Neuronal stem cell (in vitro differentiated cells): ENCODE data around the gene CLEC16A.

ENCODE experiments used
- DNase-seq: peaks from one replicate; pipeline ENCODE4 v3.0.0-alpha.2; 2013; ENCODE audit warnings: low spot score
- H2AFZ ChIP-seq: one replicate; pipeline ENCODE4 v1.6.1; 2013; ENCODE audit warnings: mild to moderate bottlenecking, low read length, inconsistent platforms
- H2AK5ac ChIP-seq: 2 replicates; pipeline ENCODE4 v1.6.1; 2013; ENCODE audit warnings: low read depth, mild to moderate bottlenecking, inconsistent platforms, low read length, moderate library complexity, mixed read lengths
- H2BK120ac ChIP-seq: 2 replicates; pipeline ENCODE4 v1.6.1; 2013; ENCODE audit warnings: low read depth, mild to moderate bottlenecking, inconsistent platforms, low read length, moderate library complexity, mixed read lengths
- H2BK12ac ChIP-seq: one replicate; pipeline ENCODE4 v1.6.1; 2013; ENCODE audit warnings: low read length, inconsistent platforms
- H2BK15ac ChIP-seq: 2 replicates; pipeline ENCODE4 v1.6.1; 2013; ENCODE audit warnings: mild to moderate bottlenecking, low read length, inconsistent platforms, mixed read lengths
- H2BK5ac ChIP-seq: one replicate; pipeline ENCODE4 v1.6.1; 2013; ENCODE audit warnings: inconsistent platforms, mild to moderate bottlenecking, low read length, moderate library complexity
- H3K14ac ChIP-seq: one replicate; pipeline ENCODE4 v1.6.1; 2013; ENCODE audit warnings: low read length, inconsistent platforms
- H3K18ac ChIP-seq: 2 replicates; pipeline ENCODE4 v1.6.1; 2013; ENCODE audit warnings: low read length, inconsistent platforms
- H3K23ac ChIP-seq: 2 replicates; pipeline ENCODE4 v1.6.1; 2013; ENCODE audit warnings: low read depth, mild to moderate bottlenecking, mixed read lengths, low read length, inconsistent platforms; ENCODE audit not compliant: poor library complexity
- H3K27ac ChIP-seq: replicated peaks from 3 replicates; pipeline ENCODE4 v1.5.1; 2013; ENCODE audit warnings: low read length, inconsistent platforms
- H3K27me3 ChIP-seq, 3 experiments: 2 replicates each; pipeline ENCODE4 v1.6.1; 2013; ENCODE audit warnings: low read length in 3 of 3, mild to moderate bottlenecking in 2 of 3, inconsistent platforms in 1 of 3, low read depth in 1 of 3, mixed read lengths in 1 of 3, moderate library complexity in 1 of 3; ENCODE audit not compliant: control insufficient read depth in 3 of 3, insufficient read depth in 3 of 3
- H3K36me3 ChIP-seq, 2 donors: replicated peaks in 1 of 2; 2 replicates each; pipeline ENCODE4 v1.6.1; 2013; ENCODE audit warnings: low read length in 2 of 2; ENCODE audit not compliant: control insufficient read depth in 2 of 2, insufficient read depth in 2 of 2
- H3K4ac ChIP-seq: 2 replicates; pipeline ENCODE4 v1.6.1; 2013; ENCODE audit warnings: inconsistent platforms, mild to moderate bottlenecking, low read length, moderate library complexity
- H3K4me1 ChIP-seq, 2 donors: 1 replicate in 1 of 2; 2 replicates in 1 of 2; pipeline ENCODE4 v1.6.1; 2013; ENCODE audit warnings: low read length in 2 of 2, low read depth in 1 of 2; ENCODE audit not compliant: control insufficient read depth in 2 of 2, insufficient read depth in 1 of 2
- H3K4me2 ChIP-seq: one replicate; pipeline ENCODE4 v1.6.1; 2013; ENCODE audit warnings: mild to moderate bottlenecking, low read length, inconsistent platforms; ENCODE audit not compliant: insufficient read depth, poor library complexity, severe bottlenecking
- H3K4me3 ChIP-seq, 2 donors: 2 replicates each; pipeline ENCODE4 v1.5.1; 2013; ENCODE audit warnings: low read length in 2 of 2, mild to moderate bottlenecking in 2 of 2, inconsistent platforms in 1 of 2, moderate library complexity in 1 of 2
- H3K79me1 ChIP-seq: one replicate; pipeline ENCODE4 v1.6.1; 2013; ENCODE audit warnings: low read depth, mild to moderate bottlenecking, inconsistent platforms, low read length, moderate library complexity
- H3K9ac ChIP-seq: one replicate; pipeline ENCODE4 v1.6.1; 2013; ENCODE audit warnings: mild to moderate bottlenecking, low read depth, low read length, inconsistent platforms; ENCODE audit not compliant: poor library complexity
- H3K9me3 ChIP-seq, 2 donors: replicated peaks in 1 of 2; 2 replicates each; pipeline versions ENCODE3 to v1.6.1; 2013; ENCODE audit warnings: low read length in 2 of 2, mild to moderate bottlenecking in 2 of 2, inconsistent platforms in 1 of 2, low read depth in 1 of 2, mixed read lengths in 1 of 2, moderate library complexity in 1 of 2; ENCODE audit not compliant: control insufficient read depth in 2 of 2, insufficient read depth in 1 of 2
- H4K8ac ChIP-seq: one replicate; pipeline ENCODE4 v1.6.1; 2013; ENCODE audit warnings: low read depth, mild to moderate bottlenecking, inconsistent platforms, low read length, moderate library complexity
- H4K91ac ChIP-seq: one replicate; pipeline ENCODE4 v1.6.1; 2013; ENCODE audit warnings: low read length, low read depth, mild to moderate bottlenecking, inconsistent platforms; ENCODE audit not compliant: poor library complexity
- WGBS, 2 donors: extraction: QIAGEN DNeasy Blood & Tissue Kit; methylation state at CpG; one replicate each; pipeline ENCODE4 v1.1.7; 2013; ENCODE audit warnings: missing lambda C conversion rate in 2 of 2, mixed read lengths in 1 of 2; ENCODE audit not compliant: insufficient read length in 2 of 2, insufficient replicate concordance in 1 of 2; ENCODE audit errors: extremely low coverage in 2 of 2; 5-methylcytosine and 5-hydroxymethylcytosine counted together

Gene CLEC16A

GRCh38 chr16:11190588-11191560 is 246.5 kb downstream of the CLEC16A start:
- no peaks in the 10 kb centered on the region for H3K36me3 ChIP-seq
- no peak overlapping the region for H3K4me3 ChIP-seq
- peaks cover 0 to 2% of the 10 kb centered on the region in 2 donors for H3K9me3 ChIP-seq
- no peak overlapping the region for H2BK15ac ChIP-seq
- H2AK5ac ChIP-seq, result peak overlapping the region; percentile 7
- no peaks in the 10 kb centered on the region for H3K27me3 ChIP-seq
- WGBS, 2 donors, result no CpG with 5 or more reads among the region's 15 CpGs
- no peak overlapping the region for H3K4me2 ChIP-seq
- no peak overlapping the region for H2AFZ ChIP-seq
- no peak overlapping the region for H3K14ac ChIP-seq
- H3K27ac ChIP-seq, result no peak overlapping the region
- no peak overlapping the region for H3K23ac ChIP-seq
- peak overlapping the region; percentile 35 for H2BK120ac ChIP-seq
- no peaks in the 10 kb centered on the region for H3K79me1 ChIP-seq
- DNase-seq, result no peak
- no peaks in the 10 kb centered on the region for H3K4me1 ChIP-seq
- no peak overlapping the region for H3K4ac ChIP-seq
- H4K91ac ChIP-seq, result no peak overlapping the region
- H3K18ac ChIP-seq, result peak overlapping the region; percentile 2
- no peak overlapping the region for H2BK5ac ChIP-seq
- H4K8ac ChIP-seq, result no peak overlapping the region
- H3K9ac ChIP-seq, result no peak overlapping the region
- H2BK12ac ChIP-seq, result no peak overlapping the region

DNA sequence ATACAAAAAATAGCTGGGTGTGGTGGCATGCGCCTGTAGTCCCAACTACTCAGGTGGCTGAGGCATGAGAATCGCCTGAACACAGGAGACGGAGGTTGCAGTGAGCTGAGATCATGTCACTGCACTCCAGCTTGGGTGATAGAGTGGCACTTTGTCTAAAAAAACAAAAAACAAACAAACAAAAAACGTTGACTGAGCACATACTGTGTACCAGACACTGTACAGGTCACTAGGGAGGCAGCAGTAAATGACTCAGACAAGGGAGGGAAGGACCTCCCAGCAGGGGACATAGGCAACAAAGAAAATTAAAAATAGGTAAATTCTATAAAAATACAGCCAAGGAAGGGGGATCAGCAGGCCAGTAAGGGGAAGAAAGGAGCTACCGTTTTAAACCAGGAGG is 247.3 kb downstream of the CLEC16A start:
- no peak overlapping the region for H3K4ac ChIP-seq
- H2BK120ac ChIP-seq, result no peak overlapping the region
- H2BK12ac ChIP-seq, result no peak overlapping the region
- H2AFZ ChIP-seq, result no peak overlapping the region
- H3K4me1 ChIP-seq, result no peaks in the 10 kb centered on the region
- H3K14ac ChIP-seq, result no peak overlapping the region
- H3K4me3 ChIP-seq, result no peak overlapping the region
- no peak overlapping the region for H4K91ac ChIP-seq
- no CpG with 5 or more reads among the region's 5 CpGs for WGBS, 2 donors
- no peak overlapping the region for H2AK5ac ChIP-seq
- H3K9ac ChIP-seq, result no peak overlapping the region
- no peaks in the 10 kb centered on the region for H3K27me3 ChIP-seq
- no peaks in the 10 kb centered on the region for H3K36me3 ChIP-seq
- peak overlapping the region; percentile 7 for H2BK5ac ChIP-seq
- no peak overlapping the region for H3K23ac ChIP-seq
- no peaks in the 10 kb centered on the region for H3K79me1 ChIP-seq
- no peak overlapping the region for H3K4me2 ChIP-seq
- H3K18ac ChIP-seq, result no peak overlapping the region
- no peak for DNase-seq
- H3K27ac ChIP-seq, result no peak overlapping the region
- no peak overlapping the region for H2BK15ac ChIP-seq
- H3K9me3 ChIP-seq, result peaks cover 0 to 2% of the 10 kb centered on the region in 2 donors
- H4K8ac ChIP-seq, result no peak overlapping the region

- Histone ChIP-seq H3K23ac (no peak overlapping the region), H3K4me3 (no peak overlapping the region)
Observed at GRCh38 chr16:11193494-11193893, 249.1 kb downstream of the CLEC16A start.

DNA sequence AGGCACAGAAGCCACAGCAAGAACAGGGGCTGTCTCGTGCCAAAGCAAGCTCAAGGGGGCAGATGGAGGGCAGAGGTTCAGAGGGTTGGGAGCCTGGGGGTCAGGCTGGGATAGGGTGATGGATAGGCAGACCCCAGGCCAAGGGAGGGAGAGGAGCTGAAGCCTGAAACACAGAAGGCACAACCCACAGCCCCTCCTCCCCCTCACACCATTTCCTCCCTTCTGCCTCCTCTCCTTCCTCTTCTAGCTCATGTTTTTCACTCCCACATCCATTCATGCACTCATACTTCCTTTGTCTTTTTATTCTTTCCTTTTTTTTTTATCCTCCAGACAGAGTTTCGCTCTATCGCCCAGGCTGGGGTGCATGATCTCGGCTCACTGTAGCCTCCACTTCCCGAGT is 250.5 kb downstream of the CLEC16A start:
- no peak overlapping the region for H3K14ac ChIP-seq
- H3K23ac ChIP-seq, result no peak overlapping the region
- no peak overlapping the region for H3K4me2 ChIP-seq
- no peak overlapping the region for H4K8ac ChIP-seq
- H2BK5ac ChIP-seq, result no peak overlapping the region
- H4K91ac ChIP-seq, result no peak overlapping the region
- no peak for DNase-seq
- H3K27me3 ChIP-seq, result no peaks in the 10 kb centered on the region
- no peaks in the 10 kb centered on the region for H3K36me3 ChIP-seq
- H3K4me1 ChIP-seq, result peaks cover 2% of the 10 kb centered on the region in 2 donors
- no peak overlapping the region for H2AK5ac ChIP-seq
- peak overlapping the region; percentile 2 for H2BK15ac ChIP-seq
- no peak overlapping the region for H2BK12ac ChIP-seq
- H3K9me3 ChIP-seq, result peaks cover 0 to 2% of the 10 kb centered on the region in 2 donors
- no peak overlapping the region for H3K27ac ChIP-seq
- H3K4ac ChIP-seq, result no peak overlapping the region
- no peak overlapping the region for H3K18ac ChIP-seq
- no peak overlapping the region for H3K4me3 ChIP-seq
- no peaks in the 10 kb centered on the region for H3K79me1 ChIP-seq
- no CpG with 5 or more reads among the region's 5 CpGs for WGBS, 2 donors
- no peak overlapping the region for H2BK120ac ChIP-seq
- no peak overlapping the region for H2AFZ ChIP-seq
- H3K9ac ChIP-seq, result no peak overlapping the region

More at GRCh38 chr16:11193494-11193893, 249.1 kb downstream of the CLEC16A start:
- Histone ChIP-seq H3K27me3 (no peaks in the 10 kb centered on the region), H3K4ac (no peak overlapping the region), H3K9ac (no peak overlapping the region), H2AFZ (no peak overlapping the region), H3K9me3 (peaks cover 0 to 2% of the 10 kb centered on the region in 2 donors), H4K8ac (no peak overlapping the region), H2AK5ac (no peak overlapping the region), H3K36me3 (no peaks in the 10 kb centered on the region), H3K27ac (no peak overlapping the region), H2BK5ac (no peak overlapping the region), H4K91ac (no peak overlapping the region), H2BK120ac (no peak overlapping the region), H3K79me1 (no peaks in the 10 kb centered on the region), H3K18ac (no peak overlapping the region), H3K4me2 (no peak overlapping the region), H3K14ac (no peak overlapping the region), H2BK15ac (no peak overlapping the region), H2BK12ac (no peak overlapping the region), H3K4me1 (peaks cover 0 to 2% of the 10 kb centered on the region in 2 donors)
- DNase-seq, result no peak
